GM21717 (cell line): Measurements from ENCODE around the gene AKAP6.

ENCODE experiments used
- ATAC-seq: cut with Tn5 transposase; IDR thresholded peaks from one replicate; pipeline ENCODE4 v1.9.1; 2021; ENCODE audit warnings: mild to moderate bottlenecking, moderate library complexity; ENCODE audit not compliant: unreplicated experiment

AKAP6 gene, protein sequence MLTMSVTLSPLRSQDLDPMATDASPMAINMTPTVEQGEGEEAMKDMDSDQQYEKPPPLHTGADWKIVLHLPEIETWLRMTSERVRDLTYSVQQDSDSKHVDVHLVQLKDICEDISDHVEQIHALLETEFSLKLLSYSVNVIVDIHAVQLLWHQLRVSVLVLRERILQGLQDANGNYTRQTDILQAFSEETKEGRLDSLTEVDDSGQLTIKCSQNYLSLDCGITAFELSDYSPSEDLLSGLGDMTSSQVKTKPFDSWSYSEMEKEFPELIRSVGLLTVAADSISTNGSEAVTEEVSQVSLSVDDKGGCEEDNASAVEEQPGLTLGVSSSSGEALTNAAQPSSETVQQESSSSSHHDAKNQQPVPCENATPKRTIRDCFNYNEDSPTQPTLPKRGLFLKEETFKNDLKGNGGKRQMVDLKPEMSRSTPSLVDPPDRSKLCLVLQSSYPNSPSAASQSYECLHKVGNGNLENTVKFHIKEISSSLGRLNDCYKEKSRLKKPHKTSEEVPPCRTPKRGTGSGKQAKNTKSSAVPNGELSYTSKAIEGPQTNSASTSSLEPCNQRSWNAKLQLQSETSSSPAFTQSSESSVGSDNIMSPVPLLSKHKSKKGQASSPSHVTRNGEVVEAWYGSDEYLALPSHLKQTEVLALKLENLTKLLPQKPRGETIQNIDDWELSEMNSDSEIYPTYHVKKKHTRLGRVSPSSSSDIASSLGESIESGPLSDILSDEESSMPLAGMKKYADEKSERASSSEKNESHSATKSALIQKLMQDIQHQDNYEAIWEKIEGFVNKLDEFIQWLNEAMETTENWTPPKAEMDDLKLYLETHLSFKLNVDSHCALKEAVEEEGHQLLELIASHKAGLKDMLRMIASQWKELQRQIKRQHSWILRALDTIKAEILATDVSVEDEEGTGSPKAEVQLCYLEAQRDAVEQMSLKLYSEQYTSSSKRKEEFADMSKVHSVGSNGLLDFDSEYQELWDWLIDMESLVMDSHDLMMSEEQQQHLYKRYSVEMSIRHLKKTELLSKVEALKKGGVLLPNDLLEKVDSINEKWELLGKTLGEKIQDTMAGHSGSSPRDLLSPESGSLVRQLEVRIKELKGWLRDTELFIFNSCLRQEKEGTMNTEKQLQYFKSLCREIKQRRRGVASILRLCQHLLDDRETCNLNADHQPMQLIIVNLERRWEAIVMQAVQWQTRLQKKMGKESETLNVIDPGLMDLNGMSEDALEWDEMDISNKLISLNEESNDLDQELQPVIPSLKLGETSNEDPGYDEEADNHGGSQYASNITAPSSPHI (N-terminal part only)

DNA sequence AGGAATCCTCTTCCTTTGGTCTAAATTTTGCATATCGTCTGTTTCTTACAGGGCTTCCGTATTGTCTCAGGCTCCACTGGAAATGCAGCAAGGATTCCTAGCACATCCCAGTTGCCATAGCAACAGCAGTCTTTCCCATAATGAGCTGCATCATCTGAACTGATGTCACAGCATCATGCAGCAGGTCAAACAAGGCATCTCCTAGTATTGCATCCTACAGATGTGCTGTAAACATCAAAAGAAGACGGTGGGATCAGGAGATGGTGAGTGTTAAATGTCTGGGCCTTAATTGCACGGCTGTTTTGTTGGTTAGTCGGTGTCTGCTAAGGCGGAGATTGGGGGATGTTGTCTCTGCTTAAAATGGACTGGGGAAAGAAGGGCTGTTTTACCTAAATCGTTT lies at the start of gene AKAP6:
AKAP6 (plus strand) TSS at position 153 of the 400 bp plus-strand sequence. CDS start 104,196 bp downstream, outside the sequence.
- no peak for ATAC-seq

DNA sequence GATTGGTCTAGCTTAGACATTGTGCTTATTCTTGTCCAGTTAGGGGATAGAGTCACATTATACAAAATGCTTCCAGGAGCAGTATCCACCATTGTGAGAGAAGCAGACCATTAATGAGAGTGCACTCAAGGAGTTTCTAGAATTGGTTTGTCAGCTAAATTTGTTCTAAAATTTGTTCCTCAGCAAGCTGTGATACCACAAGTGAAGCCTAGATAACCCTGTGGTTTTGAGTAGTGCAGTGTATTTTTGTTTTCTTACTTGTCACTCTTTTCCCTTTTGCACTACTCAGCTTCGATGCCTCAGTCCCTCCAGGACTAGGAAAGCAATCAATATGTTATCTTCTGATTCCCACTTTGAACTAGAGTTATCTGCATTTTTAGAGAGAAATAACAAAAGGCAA lies 42.5 kb upstream of the AKAP6 start:
- ATAC-seq = no peak

DNA sequence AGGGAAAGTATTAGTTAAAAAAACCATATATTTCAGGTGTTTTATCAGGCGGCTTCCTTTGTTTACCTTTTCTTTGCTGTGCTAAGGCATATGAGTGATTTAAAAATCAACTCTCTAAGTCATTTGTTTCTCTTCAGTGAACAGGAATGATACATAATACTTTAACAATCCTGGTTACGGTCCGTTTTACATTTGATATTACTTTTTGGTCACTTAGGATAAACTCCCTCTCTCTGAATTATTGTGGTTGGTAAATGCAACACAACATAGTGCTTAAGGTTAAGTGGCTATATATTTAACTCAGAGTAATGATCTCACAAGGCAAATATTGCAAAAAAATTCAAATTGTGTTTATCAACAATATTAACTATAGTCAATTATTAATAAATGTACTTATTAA lies 32.7 kb upstream of the AKAP6 start:
- no peak for ATAC-seq

DNA sequence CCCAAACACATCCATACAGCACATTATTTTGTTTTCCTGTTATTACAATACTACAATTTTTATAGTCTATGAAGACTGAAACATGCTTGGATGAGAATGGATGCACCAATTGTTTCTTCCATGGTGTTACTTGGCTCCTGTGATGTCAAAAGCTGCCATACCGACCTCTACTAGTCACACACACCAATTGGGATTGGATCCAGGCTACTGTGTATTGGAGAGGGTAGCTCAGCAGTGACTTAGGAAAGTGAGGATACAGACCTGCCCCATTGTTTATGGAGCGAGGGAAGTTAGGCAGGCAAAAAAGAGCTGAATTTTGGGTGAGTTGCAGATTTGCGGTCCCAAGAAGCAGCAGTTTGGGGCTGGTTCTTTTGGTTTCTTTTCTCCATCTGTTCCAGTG lies 30.8 kb upstream of the AKAP6 start:
- ATAC-seq = no peak

DNA sequence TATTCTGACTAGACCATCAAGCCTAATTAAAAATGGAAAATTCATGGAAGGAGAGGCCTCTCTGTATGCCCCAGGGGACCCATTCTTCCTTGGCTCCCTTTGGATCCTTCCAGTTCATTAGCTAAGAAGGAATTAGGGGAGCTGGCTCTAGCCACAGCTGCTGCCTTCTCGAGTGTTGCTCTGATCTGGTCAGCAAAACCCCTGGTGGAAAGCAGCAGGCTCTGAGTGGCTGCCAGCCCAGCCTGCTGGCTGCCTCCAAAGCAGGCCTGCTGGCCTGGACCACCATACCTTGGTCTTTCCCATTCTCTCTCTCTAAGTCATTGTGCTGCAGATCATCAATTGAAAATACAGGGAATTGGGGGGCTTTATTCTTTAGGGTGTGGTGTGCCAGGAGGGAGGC lies 29.0 kb upstream of the AKAP6 start:
- no peak for ATAC-seq

DNA sequence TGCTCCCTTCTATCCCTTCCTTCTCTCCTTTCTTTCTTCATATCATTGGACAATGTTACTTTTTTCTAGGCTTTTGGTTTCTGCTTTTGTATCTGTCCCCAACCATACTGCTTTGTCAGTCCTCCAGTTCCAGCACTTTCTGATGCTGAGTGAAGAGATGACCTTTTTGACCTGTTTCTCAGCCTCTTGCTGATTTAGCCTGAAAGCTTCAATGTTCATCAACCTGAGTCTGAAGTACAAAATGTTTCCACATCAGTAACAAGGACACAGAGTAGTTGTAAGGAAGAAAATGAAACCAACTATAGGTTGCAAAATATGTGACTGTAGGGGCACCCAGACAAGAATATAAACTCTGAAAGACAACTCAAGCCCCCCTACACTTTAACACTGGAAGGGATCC lies 25.2 kb upstream of the AKAP6 start:
- ATAC-seq = no peak

DNA sequence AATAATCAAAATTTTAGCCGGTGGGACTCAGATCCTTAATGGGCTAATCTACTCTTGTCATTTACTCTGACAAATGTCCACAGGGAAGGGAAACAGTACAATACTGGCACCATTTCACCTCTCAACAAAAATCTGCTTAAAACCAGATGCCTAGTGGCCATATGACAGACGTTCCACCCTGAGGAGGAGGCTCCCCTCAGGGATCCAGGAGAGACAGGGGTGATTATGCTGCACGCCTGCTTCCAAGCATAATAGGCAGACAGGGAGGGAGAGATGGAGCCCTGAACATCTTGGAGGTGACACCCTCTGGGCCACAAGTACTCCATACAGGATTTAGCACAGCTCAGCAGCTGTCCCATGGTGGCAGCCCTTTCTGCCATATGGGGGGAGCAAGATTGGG lies 24.8 kb upstream of the AKAP6 start:
- no peak for ATAC-seq

DNA sequence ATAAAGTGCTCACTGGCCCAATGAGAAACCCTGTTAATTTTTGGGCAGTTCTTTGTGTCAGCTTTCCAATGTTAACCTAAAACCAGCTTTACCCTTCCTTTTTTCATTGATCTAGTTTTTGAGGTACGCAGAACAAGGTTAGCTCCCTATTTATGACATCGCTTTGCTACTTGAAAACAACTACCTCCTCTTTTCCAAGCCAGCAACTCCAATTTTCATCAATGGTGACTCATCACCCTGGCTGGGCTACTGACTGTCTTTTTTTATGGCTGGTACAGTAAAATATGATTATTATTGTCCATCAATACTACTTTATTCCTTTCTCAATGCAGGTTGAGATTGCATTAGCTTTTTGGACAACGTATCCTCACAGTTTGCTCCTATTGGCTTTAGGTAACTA lies 22.5 kb upstream of the AKAP6 start:
- no peak for ATAC-seq

DNA sequence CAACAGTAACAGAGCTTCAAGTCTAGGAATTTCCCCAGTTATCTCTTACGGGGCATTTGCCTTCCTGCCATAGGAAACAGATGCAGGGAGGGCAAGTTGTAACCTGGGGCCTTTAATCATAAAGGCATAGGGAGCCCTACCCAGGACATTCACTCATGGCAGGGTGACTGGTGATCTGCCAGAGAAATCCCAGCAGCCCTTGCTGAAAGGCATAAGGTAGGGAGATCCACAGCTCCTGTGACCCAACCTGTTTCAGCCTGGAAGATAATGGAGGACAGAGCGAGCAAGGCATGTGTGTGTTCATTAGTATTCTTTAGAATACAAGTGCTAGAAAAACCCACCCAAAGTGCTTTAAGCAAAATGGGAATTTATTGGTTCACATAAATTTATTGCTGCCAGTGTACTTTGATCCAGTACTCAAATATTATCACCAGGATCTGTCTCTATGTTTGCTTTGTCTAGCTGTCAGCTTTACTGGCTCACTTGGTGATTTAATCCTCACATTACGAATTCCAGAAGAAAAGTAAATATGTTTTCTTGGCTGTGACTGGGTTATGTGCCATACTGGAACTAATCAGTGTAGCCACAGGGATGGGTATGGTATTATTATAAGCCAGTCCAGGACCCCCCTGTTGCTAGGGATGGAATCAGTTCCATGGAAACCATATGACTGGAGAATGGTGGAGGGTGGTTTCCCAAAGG lies 21.1 kb upstream of the AKAP6 start:
- no peak for ATAC-seq

DNA sequence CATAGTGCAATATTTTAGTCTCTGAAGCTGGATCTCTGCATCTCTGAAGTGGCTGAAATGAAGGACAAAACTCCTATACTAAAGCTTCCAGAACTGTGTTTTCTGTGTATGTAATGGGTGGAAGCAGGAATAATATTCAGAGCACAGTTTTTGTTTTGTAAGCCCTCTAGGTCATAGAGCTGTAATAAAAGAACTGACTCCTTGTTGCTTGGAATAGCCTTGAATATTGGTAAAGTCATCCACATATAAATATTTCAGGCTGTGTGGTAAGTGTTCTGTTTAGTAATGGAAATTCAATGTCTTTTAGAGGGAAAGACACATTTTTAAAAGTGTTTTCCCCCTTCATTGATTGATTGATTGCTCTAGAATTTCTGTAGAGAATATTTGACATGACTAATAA lies 18.2 kb upstream of the AKAP6 start:
- no peak for ATAC-seq

DNA sequence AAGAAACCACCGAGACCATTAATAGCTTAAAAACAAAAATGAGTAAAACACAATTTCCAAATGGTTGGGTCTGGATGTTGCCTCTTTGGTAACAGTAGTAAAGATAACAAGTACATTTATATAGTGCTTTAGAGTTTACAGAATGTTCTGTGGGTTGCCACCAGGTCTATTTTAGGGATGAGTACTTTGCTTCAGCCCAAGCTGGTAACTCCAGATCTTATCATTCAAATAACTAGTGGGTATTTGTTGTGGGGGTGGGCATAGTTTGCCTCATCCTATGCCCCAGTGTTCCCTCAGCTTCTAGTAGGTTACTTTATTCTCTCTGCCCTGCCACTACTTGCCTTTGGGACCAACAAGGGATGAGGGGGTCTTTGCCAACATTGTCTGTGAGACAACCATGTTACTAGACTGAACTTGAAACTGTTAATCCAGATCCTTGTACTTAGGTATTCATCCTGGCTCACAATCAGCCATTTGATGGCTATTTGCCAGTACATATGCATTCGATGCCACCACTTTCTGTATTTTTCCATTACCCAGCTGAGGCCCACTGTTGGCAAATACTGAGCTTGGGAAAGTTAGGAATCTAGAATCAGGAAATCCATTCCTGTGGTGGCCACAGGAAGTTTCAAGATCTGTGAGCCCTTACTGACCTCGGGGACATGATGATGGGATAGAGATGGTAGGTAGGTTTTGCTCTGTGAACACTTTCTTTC lies 17.6 kb upstream of the AKAP6 start:
- no peak for ATAC-seq

DNA sequence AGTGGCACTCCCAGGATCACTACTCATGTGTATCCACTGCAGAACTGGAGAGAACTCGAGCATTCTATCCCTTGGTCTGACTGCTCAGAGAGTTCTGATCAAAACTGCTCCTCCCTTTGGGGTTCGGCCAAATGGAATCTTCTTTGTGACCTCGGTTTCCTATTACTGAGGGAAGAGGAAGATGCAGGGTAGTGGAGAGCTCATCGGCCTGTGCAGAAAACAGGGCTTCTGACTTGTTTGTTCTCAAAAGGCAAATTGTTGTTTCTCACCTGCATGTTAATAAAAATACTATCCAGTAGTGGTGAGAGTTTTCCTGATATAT lies 17.1 kb upstream of the AKAP6 start:
- no peak for ATAC-seq

DNA sequence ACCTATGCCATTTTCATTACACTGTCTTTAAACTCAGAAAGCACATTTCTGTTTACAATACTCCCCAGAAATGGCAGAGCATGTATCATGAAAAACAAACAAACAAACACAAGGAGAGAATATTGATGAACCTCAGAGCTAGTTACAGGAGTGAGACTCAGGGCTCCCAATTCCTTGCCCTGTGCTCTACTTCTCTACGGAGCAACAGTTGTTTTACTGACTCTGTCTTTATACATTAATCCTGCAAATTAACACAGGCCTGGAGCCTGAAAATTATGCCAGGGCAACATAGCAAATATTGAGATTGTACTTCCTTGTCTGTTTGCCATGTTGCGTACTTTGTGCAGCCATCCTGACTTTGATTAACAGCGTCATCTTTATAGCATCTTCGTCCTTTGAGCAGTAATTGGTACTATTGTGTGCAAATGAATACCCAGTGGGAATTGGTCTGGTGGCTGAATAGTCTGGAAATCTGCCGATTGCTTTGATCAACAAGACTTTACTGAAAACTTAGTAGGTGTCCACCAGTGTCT lies 15.2 kb upstream of the AKAP6 start:
- no peak for ATAC-seq

DNA sequence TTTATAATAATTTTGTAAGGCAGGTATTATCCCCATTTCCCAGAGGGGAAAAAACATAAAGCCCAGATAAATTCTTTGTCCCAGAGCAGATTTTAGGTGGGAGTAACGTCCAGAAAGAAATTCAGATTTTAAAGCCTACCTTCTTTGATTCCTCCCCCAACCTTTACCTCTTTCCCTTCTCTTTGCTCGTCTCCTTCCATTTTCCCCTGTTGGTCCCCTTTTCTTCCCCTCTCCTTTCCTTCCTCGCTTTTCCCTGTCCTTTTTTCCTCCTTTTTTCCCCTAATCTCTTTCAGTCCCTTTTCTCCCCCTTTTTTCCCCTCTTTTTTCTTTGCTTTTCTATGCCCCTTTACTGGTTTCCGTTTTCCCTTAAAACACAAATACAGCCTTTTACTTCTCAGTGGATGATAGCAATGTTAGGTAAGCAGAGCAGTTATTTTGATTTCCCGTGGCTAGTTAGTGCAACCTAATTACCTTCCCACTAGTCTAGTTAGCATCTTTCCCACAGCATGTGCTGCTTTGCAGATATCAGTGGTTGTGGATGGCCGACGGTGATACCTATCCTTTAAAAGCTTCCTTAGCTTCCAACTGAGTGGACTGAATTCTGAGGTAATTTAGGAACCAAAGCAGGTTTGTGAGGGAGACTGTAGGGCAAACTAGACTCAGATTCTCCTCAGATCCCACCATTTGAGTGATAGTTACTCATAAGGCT lies 10.9 kb upstream of the AKAP6 start:
- no peak for ATAC-seq

DNA sequence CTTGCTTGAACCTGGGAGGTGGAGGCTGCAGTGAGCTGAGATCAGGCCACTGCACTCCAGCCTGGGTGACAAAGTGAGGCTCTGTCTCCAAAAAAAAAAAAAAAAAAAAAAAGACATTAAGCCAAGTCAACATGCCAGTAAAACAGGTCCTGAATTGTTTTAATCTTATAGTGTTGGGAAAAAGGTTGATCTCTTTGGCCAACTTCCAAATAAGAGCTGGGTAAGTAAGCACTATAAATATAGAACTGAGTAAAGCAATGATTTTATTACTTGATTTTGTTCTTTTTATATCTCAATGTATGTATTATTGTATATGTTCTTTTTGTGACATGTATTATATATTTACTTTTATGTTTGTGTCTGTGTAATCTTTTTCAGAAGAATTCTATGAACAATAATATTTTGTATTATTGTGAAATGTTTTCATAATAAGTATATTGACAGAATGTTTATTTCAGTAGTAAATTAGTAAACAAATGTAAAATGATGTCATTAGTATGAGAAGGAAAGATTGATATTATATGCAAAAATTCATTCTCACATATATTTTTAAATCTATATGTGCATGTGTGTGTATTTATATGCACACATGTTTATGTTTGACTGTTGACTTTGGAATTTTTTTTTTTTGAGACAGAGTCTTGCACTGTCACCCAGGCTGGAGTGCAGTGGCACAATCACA lies 9.6 kb upstream of the AKAP6 start:
- ATAC-seq = no peak

DNA sequence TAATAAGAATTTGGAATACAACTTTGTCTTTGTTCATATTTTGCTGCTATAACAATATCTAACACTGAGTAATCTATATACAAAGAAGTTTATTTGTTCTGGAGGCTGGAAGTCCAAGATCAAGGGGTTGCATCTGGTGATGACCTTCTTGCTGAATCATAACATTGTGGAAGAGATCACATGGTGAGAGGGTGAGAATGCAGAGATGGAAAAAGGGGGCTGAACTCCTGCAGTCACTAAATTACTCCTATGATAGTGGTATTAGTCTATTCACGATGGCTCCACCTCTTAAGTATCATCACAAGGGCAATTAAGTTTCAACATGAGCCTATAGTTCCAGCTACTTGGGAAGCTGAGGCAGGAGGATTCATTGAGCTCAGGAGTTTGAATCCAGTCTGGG lies 4.5 kb upstream of the AKAP6 start:
- no peak for ATAC-seq

DNA sequence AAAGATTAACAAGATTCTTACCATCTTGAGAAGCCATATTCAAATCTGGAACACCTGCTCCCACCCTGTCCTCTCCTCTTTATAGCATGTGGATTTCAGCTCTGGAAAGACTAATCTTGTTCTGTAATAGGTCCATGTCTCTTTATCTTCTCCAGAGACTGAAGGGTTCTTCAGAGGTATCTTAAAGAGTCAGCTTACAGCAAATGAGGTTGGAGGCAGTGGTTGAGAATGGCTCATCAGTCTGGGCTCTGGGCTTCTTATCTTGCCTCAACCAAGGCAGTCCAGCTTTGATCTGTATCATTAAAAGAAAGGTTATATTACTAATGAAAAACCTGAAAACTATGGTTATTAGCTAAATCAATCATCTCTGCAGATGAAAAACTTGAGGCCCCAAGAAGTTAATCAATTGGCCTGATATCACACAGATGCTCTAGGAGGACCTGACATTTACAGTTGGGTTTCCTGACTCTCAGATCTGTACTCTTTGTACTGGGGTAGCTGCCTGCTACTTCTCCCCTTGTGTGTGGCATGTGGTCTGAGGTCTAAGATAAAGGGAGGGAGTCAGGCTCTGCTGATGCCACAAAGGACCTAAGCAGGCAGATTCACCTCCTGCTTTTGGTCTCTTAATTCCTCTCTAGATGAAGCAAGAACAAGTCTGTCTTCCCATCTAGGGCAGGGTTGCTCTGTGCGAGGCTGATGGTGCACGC lies 1.7 kb upstream of the AKAP6 start:
- ATAC-seq = no peak

DNA sequence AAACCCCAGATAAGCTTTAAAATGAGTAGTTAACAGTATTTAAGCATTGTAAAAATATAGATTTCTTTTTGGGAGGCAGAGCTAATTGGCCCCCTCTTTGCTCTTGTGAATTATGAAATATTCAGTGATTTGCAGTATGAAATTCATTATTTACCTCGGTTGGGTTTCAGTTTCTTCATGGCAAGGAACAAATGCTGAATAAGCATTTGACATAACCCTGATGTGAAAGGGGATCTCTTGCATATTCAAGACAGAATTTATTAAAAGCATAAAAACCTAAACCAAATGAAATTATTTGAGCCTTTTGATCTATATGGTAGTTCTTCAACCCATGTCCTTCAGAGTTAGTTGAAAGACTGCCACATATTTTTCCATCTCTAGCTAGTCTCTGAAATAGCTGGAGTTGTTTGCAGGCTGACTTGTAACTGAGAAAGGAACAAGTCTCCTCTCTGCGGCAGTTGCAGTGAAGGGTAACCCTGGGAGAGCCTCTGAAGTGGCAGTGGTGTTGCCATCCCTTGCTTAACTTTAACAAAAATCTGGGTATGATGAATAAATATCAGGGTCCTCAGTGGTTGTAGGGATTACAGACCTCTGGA lies 690 bp downstream of the AKAP6 start:
- ATAC-seq = no peak
